ENCODE measurements around the gene EML4. TPM values are rescaled to one million over a fixed set of nuclear protein-coding genes. Genes with fewer than 3 reads are reported as not detected.
A peak's percentile ranks its signal among the peaks of the same experiment; 100 is the strongest.
"Not testable (repeated sequence)": the region's sequence is repeated elsewhere in the genome, so short reads cannot be mapped to it uniquely, and the experiment has no call there.

EML4 gene
- total RNA-seq, 2 experiments from 2014 or later: 58.2 to 59.7 TPM

DNA sequence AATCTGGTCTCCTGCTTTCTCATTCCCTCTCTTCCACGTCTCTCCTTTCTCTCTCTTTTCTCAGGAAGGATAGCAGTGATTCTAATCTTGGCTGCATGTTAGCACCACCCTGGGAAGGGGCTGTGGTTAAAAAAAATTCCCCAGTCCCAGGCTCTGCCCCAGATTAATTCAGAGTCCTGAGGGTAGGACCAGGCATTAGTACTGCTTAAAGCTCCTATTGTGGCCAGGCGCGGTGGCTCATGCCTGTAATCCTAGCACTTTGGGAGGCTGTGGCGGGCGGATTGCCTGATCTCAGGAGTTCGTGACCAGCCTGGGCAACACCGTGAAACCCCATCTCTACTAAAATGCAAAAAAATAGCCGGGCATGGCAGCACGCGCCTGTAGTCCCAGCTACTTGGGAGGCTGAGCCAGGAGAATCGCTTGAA, 35.4 kb upstream of the EML4 start:
- H3K4me1 Mint-ChIP-seq (ENCODE audit: low read depth): peaks cover 71% of the 10 kb centered on the region
- intact Hi-C loops (cut with micrococcal nuclease): loop anchor here (5.0 kb wide), 1 partner anchor 39 kb away; no protein-coding TSS in a partner anchor
- ATAC-seq (no peak), DNase-seq (no peak)
- no peaks in the 10 kb centered on the region for H3K9me3 Mint-ChIP-seq
- ChIA-PET CTCF (interaction anchor here (1.0 to 3.3 kb wide), 9 partner anchors 9 to 47 kb away, joined by 3 to 18 read pairs (median 6); no protein-coding TSS in a partner anchor), POLR2A (interaction anchor here (1.3 to 1.7 kb wide), 5 partner anchors 9 to 36 kb away, joined by 4 to 18 read pairs (median 6); partner anchors contain the start of gene EML4)
- H3K4me3 Mint-ChIP-seq: peak overlapping the region; percentile 75
- peak overlapping the region; percentile 97 for H3K27ac Mint-ChIP-seq
- no peaks in the 10 kb centered on the region for H3K36me3 Mint-ChIP-seq (ENCODE audit: low read depth)
- TF ChIP-seq, protein P1, sequence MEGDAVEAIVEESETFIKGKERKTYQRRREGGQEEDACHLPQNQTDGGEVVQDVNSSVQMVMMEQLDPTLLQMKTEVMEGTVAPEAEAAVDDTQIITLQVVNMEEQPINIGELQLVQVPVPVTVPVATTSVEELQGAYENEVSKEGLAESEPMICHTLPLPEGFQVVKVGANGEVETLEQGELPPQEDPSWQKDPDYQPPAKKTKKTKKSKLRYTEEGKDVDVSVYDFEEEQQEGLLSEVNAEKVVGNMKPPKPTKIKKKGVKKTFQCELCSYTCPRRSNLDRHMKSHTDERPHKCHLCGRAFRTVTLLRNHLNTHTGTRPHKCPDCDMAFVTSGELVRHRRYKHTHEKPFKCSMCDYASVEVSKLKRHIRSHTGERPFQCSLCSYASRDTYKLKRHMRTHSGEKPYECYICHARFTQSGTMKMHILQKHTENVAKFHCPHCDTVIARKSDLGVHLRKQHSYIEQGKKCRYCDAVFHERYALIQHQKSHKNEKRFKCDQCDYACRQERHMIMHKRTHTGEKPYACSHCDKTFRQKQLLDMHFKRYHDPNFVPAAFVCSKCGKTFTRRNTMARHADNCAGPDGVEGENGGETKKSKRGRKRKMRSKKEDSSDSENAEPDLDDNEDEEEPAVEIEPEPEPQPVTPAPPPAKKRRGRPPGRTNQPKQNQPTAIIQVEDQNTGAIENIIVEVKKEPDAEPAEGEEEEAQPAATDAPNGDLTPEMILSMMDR (IDR thresholded peaks at IDR 0.05): no peak
- no peaks in the 10 kb centered on the region for H3K27me3 Mint-ChIP-seq

DNA sequence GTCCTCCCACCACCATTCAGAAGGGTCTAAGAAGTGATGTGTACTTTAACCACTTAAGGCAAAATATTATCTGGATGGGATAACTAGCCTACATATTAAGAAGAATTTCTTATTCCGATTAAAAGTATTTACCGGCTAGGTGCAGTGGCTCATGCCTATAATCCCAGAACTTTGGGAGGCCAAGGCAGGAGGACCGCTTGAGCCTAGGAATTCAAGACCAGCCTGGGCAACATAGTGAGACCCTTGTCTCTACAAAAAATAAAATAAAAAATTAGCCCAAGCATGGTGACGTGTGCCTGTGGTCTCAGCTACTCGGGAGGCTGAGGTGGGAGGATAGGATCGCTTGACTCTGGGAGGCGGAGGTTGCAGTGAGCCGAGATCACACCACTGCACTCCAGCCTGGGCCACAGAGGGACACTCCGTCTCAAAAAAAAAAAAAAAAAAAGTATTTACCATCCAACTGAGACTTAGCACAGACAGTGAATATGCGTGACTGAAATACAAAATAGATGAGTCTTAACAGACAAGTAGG, 34.7 kb upstream of the EML4 start:
- DNase-seq; H3K9me3 Mint-ChIP-seq; H3K27me3 Mint-ChIP-seq; H3K36me3 Mint-ChIP-seq (ENCODE audit: low read depth); H3K4me3 Mint-ChIP-seq; ATAC-seq; H3K27ac Mint-ChIP-seq: not testable (repeated sequence)
- peaks cover 66% of the 10 kb centered on the region for H3K4me1 Mint-ChIP-seq (ENCODE audit: low read depth)
- POLR2A ChIA-PET: interaction anchor here (0.6 kb wide), 1 partner anchor 144 kb away, joined by 3 read pairs; no protein-coding TSS in a partner anchor
- intact Hi-C loops (cut with micrococcal nuclease): loop anchor here (5.0 kb wide), 1 partner anchor 38 kb away; no protein-coding TSS in a partner anchor
- CTCF ChIA-PET: interaction anchor here (1.9 to 3.3 kb wide), 3 partner anchors 9 to 39 kb away, joined by 6 to 18 read pairs (median 10); no protein-coding TSS in a partner anchor

DNA sequence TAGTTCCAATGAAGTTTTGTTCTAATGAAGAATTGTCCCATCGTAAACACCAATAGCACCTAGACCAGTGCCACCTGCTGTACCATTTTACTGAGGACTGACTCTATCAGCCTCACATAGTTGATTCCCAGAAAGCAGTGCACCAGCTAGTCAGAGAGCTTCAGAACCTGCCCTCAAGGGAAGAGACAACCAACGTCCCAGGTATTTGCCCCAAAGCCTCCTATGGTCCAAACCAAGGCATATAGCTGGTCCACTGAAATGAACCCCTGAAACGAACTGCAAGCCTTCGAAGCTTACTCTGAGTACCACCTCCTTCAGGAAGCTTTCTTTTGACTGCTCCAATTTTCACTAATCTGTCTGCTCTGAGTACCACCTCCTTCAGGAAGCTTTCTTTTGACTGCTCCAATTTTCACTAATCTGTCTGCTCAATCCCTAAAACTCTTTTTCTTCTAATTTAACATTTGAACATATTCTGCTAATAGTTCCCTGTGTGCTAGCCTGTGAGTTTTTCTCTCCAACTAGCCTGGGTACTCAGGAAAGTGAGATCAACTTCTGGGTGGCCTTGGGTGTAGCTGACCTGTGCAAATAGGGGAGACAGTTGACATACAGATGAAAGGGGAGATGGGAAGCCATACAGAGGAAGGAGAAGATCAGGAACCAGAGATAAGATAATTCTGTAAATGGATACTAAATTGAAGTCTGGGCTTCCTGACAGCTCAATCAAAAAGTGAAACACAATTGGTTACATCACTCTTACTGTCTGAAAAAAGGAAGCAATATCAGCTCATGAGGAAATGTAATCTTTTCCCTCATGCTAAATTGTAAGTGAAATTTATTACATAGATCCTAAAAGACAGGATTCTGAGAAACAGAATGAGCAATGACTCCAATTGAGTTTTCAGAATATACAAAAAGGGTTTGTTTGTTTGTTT, 33.5 kb upstream of the EML4 start:
- POLR2A ChIA-PET: interaction anchor here (1.0 to 1.6 kb wide), 4 partner anchors 21 to 36 kb away, joined by 3 to 6 read pairs (median 4); no protein-coding TSS in a partner anchor
- ATAC-seq: no peak
- TF ChIP-seq, protein P1 (IDR thresholded peaks at IDR 0.05): no peak
- CTCF ChIA-PET: interaction anchor here (0.7 to 2.2 kb wide), 11 partner anchors 8 to 193 kb away, joined by 3 to 8 read pairs (median 4); no protein-coding TSS in a partner anchor
- H3K27me3 Mint-ChIP-seq: no peaks in the 10 kb centered on the region
- intact Hi-C loops (cut with micrococcal nuclease): no loop called here
- H3K9me3 Mint-ChIP-seq: no peaks in the 10 kb centered on the region
- DNase-seq: no peak
- H3K36me3 Mint-ChIP-seq (ENCODE audit: low read depth): no peaks in the 10 kb centered on the region
- peak overlapping the region; percentile 22 for H3K4me3 Mint-ChIP-seq
- H3K27ac Mint-ChIP-seq: peak overlapping the region; percentile 79
- H3K4me1 Mint-ChIP-seq (ENCODE audit: low read depth): peaks cover 59% of the 10 kb centered on the region

DNA sequence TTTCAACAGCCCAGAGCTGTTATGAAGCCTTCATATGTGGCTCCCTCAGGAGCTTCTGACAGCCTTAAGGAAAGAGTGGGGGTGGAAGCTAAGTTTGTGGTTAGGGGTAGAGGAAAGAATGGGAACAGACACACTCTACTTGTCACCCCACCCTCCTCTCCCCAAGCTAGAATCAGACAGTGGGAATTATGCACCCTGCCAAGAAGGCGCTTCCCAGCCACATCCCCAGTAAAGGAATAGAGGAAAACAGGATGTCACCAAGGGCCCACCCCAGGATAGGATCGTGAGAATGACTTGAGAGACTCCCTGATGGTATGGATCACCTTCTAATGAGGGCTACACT, 32.4 kb upstream of the EML4 start:
- no peak for DNase-seq
- H3K9me3 Mint-ChIP-seq: no peaks in the 10 kb centered on the region
- H3K27me3 Mint-ChIP-seq: no peaks in the 10 kb centered on the region
- no peak for ATAC-seq
- H3K27ac Mint-ChIP-seq: no peak overlapping the region
- H3K36me3 Mint-ChIP-seq (ENCODE audit: low read depth): no peaks in the 10 kb centered on the region
- H3K4me3 Mint-ChIP-seq: no peak overlapping the region
- POLR2A ChIA-PET: interaction anchor here (0.7 to 1.6 kb wide), 3 partner anchors 14 to 31 kb away, joined by 3 to 6 read pairs (median 4); no protein-coding TSS in a partner anchor
- peaks cover 63% of the 10 kb centered on the region for H3K4me1 Mint-ChIP-seq (ENCODE audit: low read depth)
- TF ChIP-seq, protein P1 (IDR thresholded peaks at IDR 0.05): no peak
- CTCF ChIA-PET: interaction anchor here (0.6 to 2.2 kb wide), 5 partner anchors 13 to 59 kb away, joined by 3 to 8 read pairs (median 4); no protein-coding TSS in a partner anchor
- intact Hi-C loops (cut with micrococcal nuclease): no loop called here

DNA sequence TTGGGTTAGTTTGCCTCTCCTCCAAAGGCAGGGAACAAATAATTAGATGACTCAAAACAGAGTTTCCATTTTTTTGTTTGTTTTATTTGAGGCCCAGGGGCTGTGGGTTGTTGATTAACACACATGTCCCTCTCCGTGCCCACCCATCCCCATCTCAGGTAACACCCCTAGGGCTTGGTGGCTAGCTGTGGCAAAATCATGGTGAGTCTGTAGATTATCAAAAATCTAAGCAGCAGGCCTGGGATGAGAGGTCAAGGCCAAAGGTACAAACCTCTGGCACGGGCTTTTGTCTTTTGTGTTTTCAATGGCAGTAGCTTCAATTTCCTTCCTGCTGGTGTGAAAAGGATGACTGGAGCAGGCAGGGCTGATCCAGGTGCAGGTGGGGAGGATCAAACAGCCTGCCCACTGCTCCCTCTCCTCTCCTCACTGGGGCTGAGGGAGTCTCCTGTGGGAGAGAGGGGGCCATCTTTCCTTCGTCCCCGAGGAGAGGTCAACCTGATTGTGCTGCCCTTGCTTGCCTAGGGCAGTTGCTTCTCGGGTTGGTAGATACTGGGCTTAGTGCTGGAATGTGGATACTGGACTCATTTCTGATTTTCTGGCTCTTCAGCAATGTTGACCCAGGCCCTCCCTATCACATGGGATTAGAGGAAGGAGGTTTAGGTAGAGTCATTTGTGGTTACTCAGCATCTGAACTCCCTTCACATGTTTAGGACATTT, 31.9 kb upstream of the EML4 start:
- CTCF ChIA-PET: interaction anchor here (0.6 to 2.2 kb wide), 6 partner anchors 14 to 59 kb away, joined by 3 to 8 read pairs (median 4); no protein-coding TSS in a partner anchor

More for the DNA sequence above, 31.9 kb upstream of the EML4 start:
- H3K36me3 Mint-ChIP-seq (ENCODE audit: low read depth): no peaks in the 10 kb centered on the region
- DNase-seq (no peak), ATAC-seq (no peak)
- no peak overlapping the region for H3K4me3 Mint-ChIP-seq
- intact Hi-C loops (cut with micrococcal nuclease): no loop called here
- POLR2A ChIA-PET: interaction anchor here (0.7 to 1.2 kb wide), 2 partner anchors 13 to 17 kb away, joined by 3 to 4 read pairs; no protein-coding TSS in a partner anchor
- H3K4me1 Mint-ChIP-seq (ENCODE audit: low read depth): peaks cover 63% of the 10 kb centered on the region
- no peaks in the 10 kb centered on the region for H3K27me3 Mint-ChIP-seq
- peak overlapping the region; percentile 34 for H3K27ac Mint-ChIP-seq
- H3K9me3 Mint-ChIP-seq: no peaks in the 10 kb centered on the region
- TF ChIP-seq, protein P1 (IDR thresholded peaks at IDR 0.05): no peak
